Sigmoid colon (tissue), 7 donors: Measurements from ENCODE around the gene CMTM2. TPM values are rescaled to one million over a fixed set of nuclear protein-coding genes. Genes with fewer than 3 reads are reported as not detected.

Experiments used
- DNase-seq: peaks from one replicate; pipeline ENCODE4 v3.0.0-alpha.2; 2019
- H3K27ac ChIP-seq, 4 donors: fragments of 200-600 bp; sonication (generic); one replicate each; pipeline ENCODE4 v1.5.1; 2016 to 2019; ENCODE audit warnings: mild to moderate bottlenecking in 1 of 4
- H3K27me3 ChIP-seq, 3 donors: fragments of 200-600 bp; sonication (generic); one replicate each; pipeline ENCODE4 v1.5.1; 2019; ENCODE audit warnings: mild to moderate bottlenecking in 1 of 3
- H3K36me3 ChIP-seq, 4 donors: fragments of 200-600 bp; sonication (generic); one replicate each; pipeline ENCODE4 v1.5.1; 2016 to 2019
- H3K4me1 ChIP-seq, 4 donors: fragments of 200-600 bp; sonication (generic); one replicate each; pipeline ENCODE4 v1.5.1; 2017 to 2019
- H3K4me3 ChIP-seq, 4 donors: fragments of 200-600 bp; sonication (generic); one replicate each; pipeline ENCODE4 v1.5.1; 2017 to 2019; ENCODE audit warnings: mild to moderate bottlenecking in 2 of 4, moderate library complexity in 1 of 4
- H3K9me3 ChIP-seq, 4 donors: fragments of 200-600 bp in 3 of 4; sonication (generic) in 3 of 4; one replicate each; pipeline versions ENCODE4 v1.5.1 to v1.6.1; 2013 to 2019
- CTCF ChIP-seq, 4 experiments: fragments of 450-650 bp in 3 of 4; fragments of 200-600 bp in 1 of 4; IDR thresholded peaks; one replicate each; pipeline ENCODE4 v1.5.1; 2016 to 2019; ENCODE audit warnings: antibody characterized with exemption in 4 of 4, mild to moderate bottlenecking in 3 of 4, moderate library complexity in 2 of 4
- EP300 ChIP-seq, 4 donors: sonication (generic); formaldehyde crosslinking; IDR thresholded peaks; one replicate each; pipeline ENCODE4 v1.6.1; 2017; ENCODE audit warnings: antibody characterized with exemption in 4 of 4
- POLR2A ChIP-seq, 2 donors: fragments of 450-650 bp; IDR thresholded peaks; one replicate each; pipeline ENCODE4 v1.6.1; 2016; ENCODE audit warnings: antibody characterized with exemption in 2 of 2, mild to moderate bottlenecking in 2 of 2, moderate library complexity in 2 of 2
- POLR2AphosphoS5 ChIP-seq, 4 donors: sonication (generic); formaldehyde crosslinking; IDR thresholded peaks; one replicate each; pipeline ENCODE4 v1.6.1; 2017; ENCODE audit warnings: antibody characterized with exemption in 4 of 4
- WGBS, 2 donors: extraction: QIAGEN DNeasy Blood & Tissue Kit; methylation state at CpG; one replicate each; pipeline ENCODE4 v1.1.7; 2013; 5-methylcytosine and 5-hydroxymethylcytosine counted together
- intact Hi-C: fragments of 100-400 bp; cut with DNase I; formaldehyde crosslinking; loops from one replicate; pipeline ENCODE4 v1.15.1; 2023
- polyA plus RNA-seq, 3 donors: library from polyadenylated mRNA; stranded (reverse); fragments of 200-250 nt; gene quantifications; one replicate each; pipeline ENCODE4 v1.2.3, GENCODE V29; 2013
- total RNA-seq, 4 donors: library from RNA; depleted of rRNA; stranded (reverse); fragments of >200 nt; gene quantifications; one replicate each; pipeline ENCODE4 v1.1.0, GENCODE V29; 2016
- donor health status: healthy with polysubstance abuse.
- donor health status: Bipolar disorder and iron deficiency.
- donor health status: healthy.

CMTM2 gene
- total and polyA plus RNA-seq, 7 donors = 0.33 TPM; not detected in 6

DNA sequence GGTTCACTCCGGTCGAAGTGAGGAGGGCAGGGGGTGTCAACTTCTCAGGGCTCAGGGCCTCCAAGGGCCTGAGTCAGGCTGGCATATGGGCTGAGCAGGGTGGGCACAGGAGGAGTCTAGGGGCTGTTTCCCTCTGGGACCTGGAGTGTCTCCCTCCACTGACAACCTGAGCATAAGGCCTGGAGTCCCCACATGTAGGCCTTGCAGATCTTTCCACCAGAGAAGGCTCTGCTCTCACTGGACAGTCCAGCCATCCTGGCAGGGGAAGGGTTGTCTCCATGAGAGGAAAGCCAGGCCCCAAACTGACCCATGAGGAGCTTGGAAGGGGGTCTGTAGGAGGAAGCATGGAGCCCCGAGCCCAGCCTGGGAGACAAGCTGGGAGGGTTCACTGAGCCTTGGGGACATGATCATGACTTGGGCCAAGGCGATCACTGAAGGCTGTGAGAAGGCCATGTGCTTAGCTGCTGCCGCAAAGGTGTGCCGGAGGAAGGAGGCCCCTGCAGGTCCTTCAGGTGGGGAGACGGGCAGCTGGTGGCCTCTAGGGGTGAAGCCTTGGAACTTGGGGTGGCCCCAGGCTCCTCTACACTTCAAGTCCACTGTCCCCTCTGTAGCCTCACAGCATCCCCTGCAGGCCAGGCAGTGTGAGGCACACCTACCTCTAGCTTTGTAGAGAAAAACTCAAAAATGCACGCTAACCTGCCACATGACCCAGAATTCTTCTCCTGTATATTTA lies 9.9 kb downstream of the CMTM2 start:
- no peak for TF ChIP-seq POLR2A (IDR thresholded peaks at IDR 0.05)
- no peak for TF ChIP-seq POLR2AphosphoS5 (IDR thresholded peaks at IDR 0.05)
- no peak for TF ChIP-seq EP300 (IDR thresholded peaks at IDR 0.05)
- TF ChIP-seq CTCF (IDR thresholded peaks at IDR 0.05) = peak in 3 of 4 experiments; percentile 14 to 23 (median 15)
- WGBS, 2 donors = 89 to 92% methylated on average over 8 of the region's 8 CpGs
- Histone ChIP-seq H3K4me3 (no peak overlapping the region), H3K36me3 (no peaks in the 10 kb centered on the region), H3K9me3 (peaks cover 0 to 4% (median 0%) of the 10 kb centered on the region in 4 donors), H3K4me1 (no peaks in the 10 kb centered on the region), H3K27me3 (no peaks in the 10 kb centered on the region), H3K27ac (no peak overlapping the region)
- intact Hi-C loops = no loop called here
- peak; percentile 71 for DNase-seq

GRCh38 chr16:66590322-66590721 lies 11.1 kb downstream of the CMTM2 start:
- Histone ChIP-seq H3K27ac (no peak overlapping the region), H3K4me1 (no peaks in the 10 kb centered on the region), H3K4me3 (no peak overlapping the region), H3K9me3 (peaks cover 0 to 4% (median 0%) of the 10 kb centered on the region in 4 donors), H3K27me3 (no peaks in the 10 kb centered on the region), H3K36me3 (no peaks in the 10 kb centered on the region)
- intact Hi-C loops = no loop called here
- DNase-seq = no peak
- TF ChIP-seq POLR2AphosphoS5 (IDR thresholded peaks at IDR 0.05) (no peak), EP300 (IDR thresholded peaks at IDR 0.05) (no peak), POLR2A (IDR thresholded peaks at IDR 0.05) (no peak), CTCF (IDR thresholded peaks at IDR 0.05) (no peak)
- WGBS, 2 donors = 47 to 83% methylated on average over 8 of the region's 8 CpGs

DNA sequence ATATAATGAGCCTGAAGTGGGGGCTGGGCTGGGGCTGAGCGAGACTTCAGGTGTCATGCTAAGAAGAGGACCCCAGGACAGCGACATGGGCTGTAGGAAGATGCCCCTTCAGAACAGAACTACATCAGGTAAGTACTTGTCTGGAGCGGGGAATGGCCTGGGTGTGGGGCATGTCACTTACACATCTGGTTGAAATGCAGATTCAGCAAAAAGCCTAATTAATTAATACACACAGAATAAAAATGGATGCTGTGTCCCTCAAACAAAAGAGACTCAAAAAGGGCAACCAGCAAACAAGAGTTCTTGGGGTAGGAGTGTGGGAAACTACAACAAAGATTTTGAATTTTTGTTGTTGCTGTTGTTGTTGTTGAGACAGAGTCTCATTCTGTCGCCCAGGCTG lies 11.8 kb downstream of the CMTM2 start:
- H3K27ac ChIP-seq = no peak overlapping the region
- H3K27me3 ChIP-seq = no peaks in the 10 kb centered on the region
- WGBS, 2 donors = 95 to 97% methylated on average over 4 of the region's 4 CpGs
- TF ChIP-seq POLR2A (IDR thresholded peaks at IDR 0.05) = no peak
- no peak for TF ChIP-seq EP300 (IDR thresholded peaks at IDR 0.05)
- TF ChIP-seq CTCF (IDR thresholded peaks at IDR 0.05) = no peak
- no peak for TF ChIP-seq POLR2AphosphoS5 (IDR thresholded peaks at IDR 0.05)
- no peaks in the 10 kb centered on the region for H3K36me3 ChIP-seq
- intact Hi-C loops = no loop called here
- H3K9me3 ChIP-seq = peaks cover 0 to 4% (median 0%) of the 10 kb centered on the region in 4 donors
- no peak overlapping the region for H3K4me3 ChIP-seq
- no peak for DNase-seq
- no peaks in the 10 kb centered on the region for H3K4me1 ChIP-seq

- intact Hi-C loops = no loop called here
- WGBS, 2 donors = 92 to 97% methylated on average over 3 of the region's 3 CpGs
- H3K4me1 ChIP-seq = no peaks in the 10 kb centered on the region
- no peak overlapping the region for H3K27ac ChIP-seq
- TF ChIP-seq CTCF (IDR thresholded peaks at IDR 0.05) (no peak), POLR2AphosphoS5 (IDR thresholded peaks at IDR 0.05) (no peak), POLR2A (IDR thresholded peaks at IDR 0.05) (no peak), EP300 (IDR thresholded peaks at IDR 0.05) (no peak)
- DNase-seq = no peak
- H3K9me3 ChIP-seq = peaks cover 0 to 4% (median 0%) of the 10 kb centered on the region in 4 donors
- no peaks in the 10 kb centered on the region for H3K36me3 ChIP-seq
- no peak overlapping the region for H3K4me3 ChIP-seq
- no peaks in the 10 kb centered on the region for H3K27me3 ChIP-seq
Observed at GRCh38 chr16:66592241-66592640, 13.0 kb downstream of the CMTM2 start.
